Neural cell (in vitro differentiated cells): ENCODE results near the gene DLG2. TPM values are rescaled to one million over a fixed set of nuclear protein-coding genes. Genes with fewer than 3 reads are reported as not detected.

Experiments used
- H2AFZ ChIP-seq: fragments of 200-600, 300-800 bp; sonication (generic), shearing (Covaris generic); 2 replicates; pipeline ENCODE4 v1.6.0; 2014; ENCODE audit warnings: low read depth, mild to moderate bottlenecking, antibody characterized with exemption, low read length, moderate library complexity
- H3F3A ChIP-seq: fragments of 200-600 bp; shearing (Covaris generic); 2 replicates; pipeline ENCODE4 v1.6.1; 2016; ENCODE audit warnings: mild to moderate bottlenecking, moderate library complexity, mixed read lengths, antibody characterized with exemption, low read length; ENCODE audit not compliant: insufficient read depth, poor library complexity, severe bottlenecking
- H3K27ac ChIP-seq: fragments of 200-600, 300-800 bp; sonication (generic), shearing (Covaris generic); 2 replicates; pipeline ENCODE4 v1.5.1; 2014; ENCODE audit warnings: mild to moderate bottlenecking, low read length, moderate library complexity
- H3K27me3 ChIP-seq: fragments of 300-800, 200-600 bp; sonication (generic), shearing (Covaris generic); 2 replicates; pipeline ENCODE4 v1.6.0; 2014; ENCODE audit warnings: mild to moderate bottlenecking, low read depth, low read length, moderate library complexity; ENCODE audit not compliant: insufficient read depth
- H3K36me3 ChIP-seq: fragments of 300-800, 200-600 bp; sonication (generic), shearing (Covaris generic); 2 replicates; pipeline ENCODE4 v1.5.1; 2014; ENCODE audit warnings: mild to moderate bottlenecking, antibody characterized with exemption, low read length, moderate library complexity; ENCODE audit not compliant: insufficient read depth
- H3K4me2 ChIP-seq: fragments of 300-800, 200-600 bp; sonication (generic), shearing (Covaris generic); 2 replicates; pipeline ENCODE4 v1.6.0; 2014; ENCODE audit warnings: mild to moderate bottlenecking, low read length
- H3K4me3 ChIP-seq: fragments of 300-800, 200-600 bp; sonication (generic), shearing (Covaris generic); 2 replicates; pipeline ENCODE4 v1.5.1; 2014; ENCODE audit warnings: mild to moderate bottlenecking, low read length, moderate library complexity
- H3K79me2 ChIP-seq: fragments of 200-600 bp; shearing (Covaris generic); replicated peaks from 2 replicates; pipeline ENCODE4 v1.6.0; 2014; ENCODE audit warnings: mild to moderate bottlenecking, low read length, moderate library complexity; ENCODE audit not compliant: insufficient read depth
- H3K9ac ChIP-seq: fragments of 300-800, 200-600 bp; sonication (generic), shearing (Covaris generic); 2 replicates; pipeline ENCODE4 v1.6.1; 2016; ENCODE audit warnings: mild to moderate bottlenecking, low read length, mixed read lengths
- H3K9me2 ChIP-seq: fragments of 200-600 bp; shearing (Covaris generic); 2 replicates; pipeline ENCODE4 v1.6.1; 2016; ENCODE audit warnings: mild to moderate bottlenecking, low read length, mixed read lengths; ENCODE audit not compliant: insufficient read depth
- H3K9me3 ChIP-seq: fragments of 200-600, 300-800 bp; sonication (generic), shearing (Covaris generic); 2 replicates; pipeline ENCODE4 v1.6.1; 2016; ENCODE audit warnings: mild to moderate bottlenecking, mixed run types, low read length, moderate library complexity, mixed read lengths
- H4K20me1 ChIP-seq: fragments of 200-600 bp; shearing (Covaris generic); 2 replicates; pipeline ENCODE4 v1.6.1; 2016; ENCODE audit warnings: mild to moderate bottlenecking, mixed run types; ENCODE audit not compliant: insufficient read depth
- EP300 ChIP-seq: fragments of 450-650 bp; conservative IDR thresholded peaks from 2 replicates; pipeline ENCODE4 v1.6.1; 2014; ENCODE audit warnings: antibody characterized with exemption, mild to moderate bottlenecking, moderate library complexity; ENCODE audit not compliant: poor library complexity, severe bottlenecking
- EZH2 ChIP-seq: fragments of 200-600, 300-800 bp; shearing (Covaris generic), sonication (generic); IDR thresholded peaks from 2 replicates; pipeline ENCODE4 v1.6.1; 2014; ENCODE audit warnings: antibody characterized with exemption, low read length, borderline replicate concordance, mild to moderate bottlenecking; ENCODE audit not compliant: insufficient read depth, poor library complexity, severe bottlenecking
- MXI1 ChIP-seq: fragments of 450-650 bp; conservative IDR thresholded peaks from 2 replicates; pipeline ENCODE4 v1.6.1; 2014; ENCODE audit warnings: antibody characterized with exemption, mild to moderate bottlenecking; ENCODE audit not compliant: poor library complexity, severe bottlenecking
- POLR2AphosphoS5 ChIP-seq: IDR thresholded peaks from 2 replicates; pipeline ENCODE4 v1.6.1; 2012
- RAD21 ChIP-seq: fragments of 450-650 bp; conservative IDR thresholded peaks from 2 replicates; pipeline ENCODE4 v1.6.1; 2014; ENCODE audit warnings: antibody characterized with exemption, mild to moderate bottlenecking, moderate library complexity
- SMC3 ChIP-seq: fragments of 450-650 bp; conservative IDR thresholded peaks from 2 replicates; pipeline ENCODE4 v1.6.1; 2014; ENCODE audit warnings: antibody characterized with exemption, mild to moderate bottlenecking, moderate library complexity; ENCODE audit not compliant: poor library complexity
- TAF1 ChIP-seq: IDR thresholded peaks from 2 replicates; pipeline ENCODE4 v1.6.1; 2012; ENCODE audit warnings: low read depth
- polyA plus RNA-seq: library from polyadenylated mRNA; depleted of rRNA; stranded (reverse); fragments of >200 nt; gene quantifications from 2 replicates; pipeline ENCODE4 v1.2.3, GENCODE V29; 2014
- TF ChIP-seq, protein P1 (sequence below): fragments of 450-650 bp; IDR thresholded peaks from 2 replicates; pipeline ENCODE4 v1.5.1; 2014; ENCODE audit warnings: antibody characterized with exemption, mild to moderate bottlenecking, moderate library complexity; ENCODE audit not compliant: poor library complexity, severe bottlenecking
- TF ChIP-seq, protein P2 (sequence below): IDR thresholded peaks from 2 replicates; pipeline ENCODE4 v1.6.1; 2012; ENCODE audit warnings: borderline replicate concordance

DLG2 gene
- polyA plus RNA-seq, 1 donor from 2014 or later = 179 TPM

DNA sequence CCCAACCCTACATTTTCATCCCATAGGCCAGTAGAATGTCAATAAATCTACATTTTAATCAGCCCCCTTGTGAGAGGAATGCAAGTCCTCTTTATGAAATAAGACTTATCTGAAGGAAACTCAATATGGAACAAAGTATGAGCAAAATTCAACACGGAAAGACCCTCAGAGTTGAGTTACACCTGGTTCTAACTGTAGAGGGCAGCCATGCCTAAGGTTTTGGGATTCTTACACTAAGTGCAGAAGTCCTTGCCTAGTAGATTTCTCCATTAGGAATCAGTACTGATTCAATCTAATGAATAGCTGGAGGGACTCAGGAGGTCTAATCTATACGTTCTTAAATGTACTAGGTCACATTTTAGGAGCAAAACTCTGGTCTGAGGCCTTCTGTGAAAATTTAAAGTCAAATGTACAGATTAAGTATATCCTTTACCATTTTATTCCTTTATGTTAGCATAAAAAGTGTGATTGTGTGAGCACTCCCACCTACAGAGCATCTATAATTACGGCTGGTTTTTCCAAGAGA lies 904.5 kb downstream of the DLG2 start:
- H3K9ac ChIP-seq = no peak overlapping the region
- H3F3A ChIP-seq = no peaks in the 10 kb centered on the region
- TF ChIP-seq, protein P1, sequence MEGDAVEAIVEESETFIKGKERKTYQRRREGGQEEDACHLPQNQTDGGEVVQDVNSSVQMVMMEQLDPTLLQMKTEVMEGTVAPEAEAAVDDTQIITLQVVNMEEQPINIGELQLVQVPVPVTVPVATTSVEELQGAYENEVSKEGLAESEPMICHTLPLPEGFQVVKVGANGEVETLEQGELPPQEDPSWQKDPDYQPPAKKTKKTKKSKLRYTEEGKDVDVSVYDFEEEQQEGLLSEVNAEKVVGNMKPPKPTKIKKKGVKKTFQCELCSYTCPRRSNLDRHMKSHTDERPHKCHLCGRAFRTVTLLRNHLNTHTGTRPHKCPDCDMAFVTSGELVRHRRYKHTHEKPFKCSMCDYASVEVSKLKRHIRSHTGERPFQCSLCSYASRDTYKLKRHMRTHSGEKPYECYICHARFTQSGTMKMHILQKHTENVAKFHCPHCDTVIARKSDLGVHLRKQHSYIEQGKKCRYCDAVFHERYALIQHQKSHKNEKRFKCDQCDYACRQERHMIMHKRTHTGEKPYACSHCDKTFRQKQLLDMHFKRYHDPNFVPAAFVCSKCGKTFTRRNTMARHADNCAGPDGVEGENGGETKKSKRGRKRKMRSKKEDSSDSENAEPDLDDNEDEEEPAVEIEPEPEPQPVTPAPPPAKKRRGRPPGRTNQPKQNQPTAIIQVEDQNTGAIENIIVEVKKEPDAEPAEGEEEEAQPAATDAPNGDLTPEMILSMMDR = no peak
- TF ChIP-seq RAD21 (peak; percentile 60), POLR2AphosphoS5 (no peak), EP300 (no peak), MXI1 (no peak), TAF1 (no peak), EZH2 (no peak), SMC3 (peak; percentile 54)
- TF ChIP-seq, protein P2, sequence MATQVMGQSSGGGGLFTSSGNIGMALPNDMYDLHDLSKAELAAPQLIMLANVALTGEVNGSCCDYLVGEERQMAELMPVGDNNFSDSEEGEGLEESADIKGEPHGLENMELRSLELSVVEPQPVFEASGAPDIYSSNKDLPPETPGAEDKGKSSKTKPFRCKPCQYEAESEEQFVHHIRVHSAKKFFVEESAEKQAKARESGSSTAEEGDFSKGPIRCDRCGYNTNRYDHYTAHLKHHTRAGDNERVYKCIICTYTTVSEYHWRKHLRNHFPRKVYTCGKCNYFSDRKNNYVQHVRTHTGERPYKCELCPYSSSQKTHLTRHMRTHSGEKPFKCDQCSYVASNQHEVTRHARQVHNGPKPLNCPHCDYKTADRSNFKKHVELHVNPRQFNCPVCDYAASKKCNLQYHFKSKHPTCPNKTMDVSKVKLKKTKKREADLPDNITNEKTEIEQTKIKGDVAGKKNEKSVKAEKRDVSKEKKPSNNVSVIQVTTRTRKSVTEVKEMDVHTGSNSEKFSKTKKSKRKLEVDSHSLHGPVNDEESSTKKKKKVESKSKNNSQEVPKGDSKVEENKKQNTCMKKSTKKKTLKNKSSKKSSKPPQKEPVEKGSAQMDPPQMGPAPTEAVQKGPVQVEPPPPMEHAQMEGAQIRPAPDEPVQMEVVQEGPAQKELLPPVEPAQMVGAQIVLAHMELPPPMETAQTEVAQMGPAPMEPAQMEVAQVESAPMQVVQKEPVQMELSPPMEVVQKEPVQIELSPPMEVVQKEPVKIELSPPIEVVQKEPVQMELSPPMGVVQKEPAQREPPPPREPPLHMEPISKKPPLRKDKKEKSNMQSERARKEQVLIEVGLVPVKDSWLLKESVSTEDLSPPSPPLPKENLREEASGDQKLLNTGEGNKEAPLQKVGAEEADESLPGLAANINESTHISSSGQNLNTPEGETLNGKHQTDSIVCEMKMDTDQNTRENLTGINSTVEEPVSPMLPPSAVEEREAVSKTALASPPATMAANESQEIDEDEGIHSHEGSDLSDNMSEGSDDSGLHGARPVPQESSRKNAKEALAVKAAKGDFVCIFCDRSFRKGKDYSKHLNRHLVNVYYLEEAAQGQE = no peak
- no peaks in the 10 kb centered on the region for H3K9me2 ChIP-seq
- no peak overlapping the region for H3K27ac ChIP-seq
- no peak overlapping the region for H3K4me3 ChIP-seq
- H3K36me3 ChIP-seq = no peaks in the 10 kb centered on the region
- no peaks in the 10 kb centered on the region for H3K79me2 ChIP-seq
- no peak overlapping the region for H2AFZ ChIP-seq
- no peaks in the 10 kb centered on the region for H3K9me3 ChIP-seq
- no peaks in the 10 kb centered on the region for H4K20me1 ChIP-seq
- peaks cover 3% of the 10 kb centered on the region for H3K27me3 ChIP-seq
- no peak overlapping the region for H3K4me2 ChIP-seq

DNA sequence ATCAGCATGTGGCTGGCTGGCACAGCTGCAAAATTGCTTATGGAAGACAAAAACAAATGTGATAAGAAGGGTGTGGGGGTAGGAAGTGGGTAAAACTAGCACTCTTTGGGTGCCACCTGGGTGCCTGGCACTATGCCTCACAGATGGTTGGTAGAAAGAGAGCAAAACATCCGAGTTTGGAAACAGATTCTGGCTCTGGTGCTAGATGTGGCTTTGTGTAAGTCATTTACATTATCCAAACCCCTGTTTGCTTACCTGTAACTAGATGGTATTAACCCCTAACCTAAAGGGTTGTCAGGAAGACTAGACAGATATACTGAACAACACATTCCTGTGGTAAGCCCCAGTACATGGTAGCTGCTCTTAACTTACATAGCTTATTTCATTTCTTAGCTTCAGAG lies 905.6 kb downstream of the DLG2 start:
- Histone ChIP-seq H3F3A (no peaks in the 10 kb centered on the region), H3K9me3 (no peaks in the 10 kb centered on the region), H4K20me1 (no peaks in the 10 kb centered on the region), H3K9ac (no peak overlapping the region), H3K27ac (no peak overlapping the region), H3K36me3 (no peaks in the 10 kb centered on the region), H3K9me2 (no peaks in the 10 kb centered on the region), H2AFZ (no peak overlapping the region), H3K4me2 (peak overlapping the region; percentile 40), H3K27me3 (peaks cover 3% of the 10 kb centered on the region), H3K4me3 (peak overlapping the region; percentile 72), H3K79me2 (no peaks in the 10 kb centered on the region)
- TF ChIP-seq POLR2AphosphoS5 (no peak), SMC3 (no peak), EP300 (no peak), RAD21 (no peak), MXI1 (no peak), EZH2 (no peak), TAF1 (no peak)
- TF ChIP-seq, protein P1 = no peak
- TF ChIP-seq, protein P2 = no peak
